Upper lobe of right lung (tissue), 1 donor: ENCODE data around the gene AFG1L. TPM values are rescaled to one million over a fixed set of nuclear protein-coding genes. Genes with fewer than 3 reads are reported as not detected.
"Not testable (repeated sequence)": the region's sequence is repeated elsewhere in the genome, so short reads cannot be mapped to it uniquely, and the experiment has no call there.

Experiments used
- ATAC-seq: fragments of 200-7000 bp; cut with Tn5 transposase; one replicate; pipeline ENCODE4 v1.9.1; 2020; ENCODE audit warnings: mild to moderate bottlenecking, moderate library complexity
- DNase-seq: peaks from one replicate; pipeline ENCODE4 v3.0.0-alpha.2; 2020
- H3K27ac ChIP-seq: fragments of 200-600 bp; one replicate; pipeline ENCODE4 v1.8.0; 2022
- H3K27me3 ChIP-seq: fragments of 200-600 bp; one replicate; pipeline ENCODE4 v1.8.0; 2022; ENCODE audit warnings: mild to moderate bottlenecking
- H3K36me3 ChIP-seq: fragments of 200-600 bp; one replicate; pipeline ENCODE4 v1.8.0; 2022
- H3K4me1 ChIP-seq: fragments of 200-600 bp; one replicate; pipeline ENCODE4 v1.8.0; 2022
- H3K4me3 ChIP-seq: fragments of 200-600 bp; one replicate; pipeline ENCODE4 v1.8.0; 2022; ENCODE audit warnings: mild to moderate bottlenecking
- H3K9me3 ChIP-seq: fragments of 200-600 bp; one replicate; pipeline ENCODE4 v1.8.0; 2022
- intact Hi-C: fragments of 100-400 bp; cut with DNase I; formaldehyde crosslinking; loops from one replicate; pipeline ENCODE4 v1.11.0; 2022
- long read RNA-seq: library from polyadenylated mRNA; unstranded; transcript quantifications from one replicate; pipeline ENCODE4 v2.0.0, GENCODE V29; 2021
- total RNA-seq: library from RNA; stranded (reverse); fragmentation: NEBNext Ultra II Directional; extraction: Animal tissue kit (Norgen Biotek cat#: 25700); gene quantifications from one replicate; pipeline ENCODE4 v1.2.1, GENCODE V29; 2021
- TF ChIP-seq, protein P1 (sequence below): fragments of 200-600 bp; IDR thresholded peaks from one replicate; pipeline ENCODE4 v1.8.0; 2022; ENCODE audit warnings: antibody characterized with exemption
- donor health status: DM: no; HTN: yes; CAD: no; lungs with severe emphysema.

Gene AFG1L
- total RNA-seq: 7.7 TPM
- long read RNA-seq, partial matches to known transcripts: 0 of 3 reads
- long read RNA-seq, other reads (novel, unspliced or antisense): 3 of 3 reads

- H3K36me3 ChIP-seq: no peaks in the 10 kb centered on the region
- intact Hi-C loops: no loop called here
- H3K4me3 ChIP-seq: peak within 1 kb of the TSS; percentile 93
- ATAC-seq (peak; percentile 99), DNase-seq (peak; percentile 98)
- TF ChIP-seq, protein P1, sequence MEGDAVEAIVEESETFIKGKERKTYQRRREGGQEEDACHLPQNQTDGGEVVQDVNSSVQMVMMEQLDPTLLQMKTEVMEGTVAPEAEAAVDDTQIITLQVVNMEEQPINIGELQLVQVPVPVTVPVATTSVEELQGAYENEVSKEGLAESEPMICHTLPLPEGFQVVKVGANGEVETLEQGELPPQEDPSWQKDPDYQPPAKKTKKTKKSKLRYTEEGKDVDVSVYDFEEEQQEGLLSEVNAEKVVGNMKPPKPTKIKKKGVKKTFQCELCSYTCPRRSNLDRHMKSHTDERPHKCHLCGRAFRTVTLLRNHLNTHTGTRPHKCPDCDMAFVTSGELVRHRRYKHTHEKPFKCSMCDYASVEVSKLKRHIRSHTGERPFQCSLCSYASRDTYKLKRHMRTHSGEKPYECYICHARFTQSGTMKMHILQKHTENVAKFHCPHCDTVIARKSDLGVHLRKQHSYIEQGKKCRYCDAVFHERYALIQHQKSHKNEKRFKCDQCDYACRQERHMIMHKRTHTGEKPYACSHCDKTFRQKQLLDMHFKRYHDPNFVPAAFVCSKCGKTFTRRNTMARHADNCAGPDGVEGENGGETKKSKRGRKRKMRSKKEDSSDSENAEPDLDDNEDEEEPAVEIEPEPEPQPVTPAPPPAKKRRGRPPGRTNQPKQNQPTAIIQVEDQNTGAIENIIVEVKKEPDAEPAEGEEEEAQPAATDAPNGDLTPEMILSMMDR: peak; percentile 5
- H3K27me3 ChIP-seq: no peaks in the 10 kb centered on the region
- no peaks in the 10 kb centered on the region for H3K9me3 ChIP-seq
- H3K4me1 ChIP-seq: peaks cover 8% of the 10 kb centered on the region
- peak within 1 kb of the TSS; percentile 95 for H3K27ac ChIP-seq
These were observed at the start of gene AFG1L for GRCh38 chr6:108294727-108295625. Gene AFG1L, plus strand, starts transcription at chr6:108295054. Its CDS starts 26 bp downstream, at chr6:108295080.

GRCh38 chr6:108245095-108245494 is 49.8 kb upstream of the AFG1L start:
- H3K4me3 ChIP-seq, intact Hi-C loops, ATAC-seq, DNase-seq, H3K36me3 ChIP-seq, H3K27me3 ChIP-seq, H3K4me1 ChIP-seq, H3K27ac ChIP-seq, H3K9me3 ChIP-seq: not testable (repeated sequence)

GRCh38 chr6:108247965-108248536 is 46.8 kb upstream of the AFG1L start:
- no peaks in the 10 kb centered on the region for H3K4me1 ChIP-seq
- no peak overlapping the region for H3K27ac ChIP-seq
- DNase-seq: no peak
- TF ChIP-seq, protein P1: no peak
- no peak for ATAC-seq
- no peak overlapping the region for H3K4me3 ChIP-seq
- no peaks in the 10 kb centered on the region for H3K36me3 ChIP-seq
- intact Hi-C loops: no loop called here
- no peaks in the 10 kb centered on the region for H3K27me3 ChIP-seq
- no peaks in the 10 kb centered on the region for H3K9me3 ChIP-seq

DNA sequence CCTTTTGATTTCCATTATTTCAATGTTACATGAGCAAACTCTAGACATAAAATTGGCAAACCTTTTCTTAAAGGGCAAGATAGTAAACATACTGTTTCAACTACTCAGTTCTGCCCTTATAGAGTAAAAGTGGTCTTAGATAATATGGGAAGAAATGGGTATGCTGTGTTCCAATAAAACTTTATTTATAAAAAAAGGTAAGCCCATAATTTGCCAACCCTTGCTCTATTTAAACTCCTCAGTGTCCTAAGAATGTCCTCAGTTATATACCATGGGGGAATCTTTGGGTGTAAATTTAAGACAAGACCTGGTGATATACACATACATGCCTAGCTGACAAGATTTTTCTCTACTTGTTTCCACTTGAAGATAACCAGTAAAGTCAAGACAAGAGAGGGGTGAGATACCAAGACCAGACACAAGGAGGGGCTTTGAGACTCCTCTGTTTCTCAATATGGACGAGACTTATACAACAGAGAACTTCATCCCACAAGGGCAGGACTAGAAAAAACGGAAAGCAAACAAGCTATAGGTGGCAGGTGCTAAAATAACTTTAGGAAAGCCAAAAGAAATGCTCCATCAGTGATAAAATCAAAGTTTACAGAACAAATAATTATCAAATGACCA is 44.5 kb upstream of the AFG1L start:
- intact Hi-C loops: no loop called here
- H3K4me1 ChIP-seq: peaks cover 7% of the 10 kb centered on the region
- TF ChIP-seq, protein P1: peak; percentile 6
- H3K4me3 ChIP-seq: no peak overlapping the region
- no peaks in the 10 kb centered on the region for H3K27me3 ChIP-seq
- no peak overlapping the region for H3K27ac ChIP-seq
- no peaks in the 10 kb centered on the region for H3K36me3 ChIP-seq
- DNase-seq: no peak
- no peak for ATAC-seq
- H3K9me3 ChIP-seq: no peaks in the 10 kb centered on the region

DNA sequence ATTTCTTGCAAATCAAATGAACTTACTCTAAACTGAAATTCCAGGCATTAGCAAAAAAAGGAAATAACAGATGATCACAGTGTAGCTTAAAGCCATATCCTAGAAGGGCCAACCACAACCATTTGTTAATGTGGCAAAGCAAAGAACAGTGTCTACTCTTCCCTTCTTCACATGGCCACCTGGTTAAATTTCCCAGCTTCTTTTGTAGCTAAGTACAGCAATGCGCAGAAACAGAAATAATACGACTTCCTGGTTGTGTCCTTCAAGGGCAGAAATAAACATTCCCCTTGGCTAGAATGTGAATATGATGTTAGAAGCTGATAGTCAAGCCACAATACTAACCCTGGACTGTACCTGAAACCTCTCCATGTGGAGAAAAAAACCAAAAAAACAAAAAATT is 43.6 kb upstream of the AFG1L start:
- Histone ChIP-seq H3K27ac (no peak overlapping the region), H3K4me1 (peaks cover 7% of the 10 kb centered on the region), H3K36me3 (no peaks in the 10 kb centered on the region), H3K9me3 (no peaks in the 10 kb centered on the region), H3K27me3 (no peaks in the 10 kb centered on the region), H3K4me3 (no peak overlapping the region)
- TF ChIP-seq, protein P1: no peak
- intact Hi-C loops: no loop called here
- DNase-seq (no peak), ATAC-seq (no peak)

GRCh38 chr6:108252055-108252454 is 42.8 kb upstream of the AFG1L start:
- Histone ChIP-seq H3K4me1 (peaks cover 7% of the 10 kb centered on the region), H3K27ac (no peak overlapping the region)

More at GRCh38 chr6:108252055-108252454, 42.8 kb upstream of the AFG1L start:
- TF ChIP-seq, protein P1: no peak
- Histone ChIP-seq H3K27me3 (no peaks in the 10 kb centered on the region), H3K36me3 (no peaks in the 10 kb centered on the region), H3K9me3 (no peaks in the 10 kb centered on the region), H3K4me3 (no peak overlapping the region)
- no peak for ATAC-seq
- intact Hi-C loops: no loop called here
- no peak for DNase-seq
